ENCODE results near the gene RFX4.

- no peak for TF ChIP-seq POLR2A (IDR thresholded peaks at IDR 0.05)
- TF ChIP-seq, protein P1, sequence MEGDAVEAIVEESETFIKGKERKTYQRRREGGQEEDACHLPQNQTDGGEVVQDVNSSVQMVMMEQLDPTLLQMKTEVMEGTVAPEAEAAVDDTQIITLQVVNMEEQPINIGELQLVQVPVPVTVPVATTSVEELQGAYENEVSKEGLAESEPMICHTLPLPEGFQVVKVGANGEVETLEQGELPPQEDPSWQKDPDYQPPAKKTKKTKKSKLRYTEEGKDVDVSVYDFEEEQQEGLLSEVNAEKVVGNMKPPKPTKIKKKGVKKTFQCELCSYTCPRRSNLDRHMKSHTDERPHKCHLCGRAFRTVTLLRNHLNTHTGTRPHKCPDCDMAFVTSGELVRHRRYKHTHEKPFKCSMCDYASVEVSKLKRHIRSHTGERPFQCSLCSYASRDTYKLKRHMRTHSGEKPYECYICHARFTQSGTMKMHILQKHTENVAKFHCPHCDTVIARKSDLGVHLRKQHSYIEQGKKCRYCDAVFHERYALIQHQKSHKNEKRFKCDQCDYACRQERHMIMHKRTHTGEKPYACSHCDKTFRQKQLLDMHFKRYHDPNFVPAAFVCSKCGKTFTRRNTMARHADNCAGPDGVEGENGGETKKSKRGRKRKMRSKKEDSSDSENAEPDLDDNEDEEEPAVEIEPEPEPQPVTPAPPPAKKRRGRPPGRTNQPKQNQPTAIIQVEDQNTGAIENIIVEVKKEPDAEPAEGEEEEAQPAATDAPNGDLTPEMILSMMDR (IDR thresholded peaks at IDR 0.05): no peak
Observed at GRCh38 chr12:106714926-106715325, 132.1 kb downstream of the RFX4 start.

Measured in esophagus squamous epithelium (tissue), 4 donors.